Measurements from ENCODE around the gene DPP6. TPM values are rescaled to one million over a fixed set of nuclear protein-coding genes. Genes with fewer than 3 reads are reported as not detected.

The DPP6 gene
- total RNA-seq, 2 donors from 2014 or later, result 0.05 to 38.7 TPM

DNA sequence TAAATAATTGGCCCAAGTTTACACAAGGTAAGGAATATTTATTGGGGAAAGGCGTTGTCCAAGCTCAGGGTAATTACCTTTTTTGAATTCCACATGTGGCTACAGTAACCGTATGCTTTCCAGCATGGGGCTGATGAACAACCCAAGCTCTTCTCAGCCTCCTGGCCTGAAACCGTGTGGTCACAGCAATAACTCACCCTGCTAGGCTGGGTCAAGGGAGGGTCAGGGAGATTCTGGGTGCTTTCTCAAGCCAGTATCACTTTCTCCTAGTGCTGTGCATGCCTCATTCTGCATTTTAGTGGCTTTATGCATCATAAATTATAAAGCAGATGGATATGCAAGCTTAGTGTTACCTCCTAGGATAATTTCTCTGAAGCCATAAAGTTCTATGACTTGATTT lies 676.9 kb downstream of the DPP6 start:
- no peak for DNase-seq (ENCODE audit: low spot score)
- no peak overlapping the region for H3K4me3 ChIP-seq
- TF ChIP-seq, protein P1, sequence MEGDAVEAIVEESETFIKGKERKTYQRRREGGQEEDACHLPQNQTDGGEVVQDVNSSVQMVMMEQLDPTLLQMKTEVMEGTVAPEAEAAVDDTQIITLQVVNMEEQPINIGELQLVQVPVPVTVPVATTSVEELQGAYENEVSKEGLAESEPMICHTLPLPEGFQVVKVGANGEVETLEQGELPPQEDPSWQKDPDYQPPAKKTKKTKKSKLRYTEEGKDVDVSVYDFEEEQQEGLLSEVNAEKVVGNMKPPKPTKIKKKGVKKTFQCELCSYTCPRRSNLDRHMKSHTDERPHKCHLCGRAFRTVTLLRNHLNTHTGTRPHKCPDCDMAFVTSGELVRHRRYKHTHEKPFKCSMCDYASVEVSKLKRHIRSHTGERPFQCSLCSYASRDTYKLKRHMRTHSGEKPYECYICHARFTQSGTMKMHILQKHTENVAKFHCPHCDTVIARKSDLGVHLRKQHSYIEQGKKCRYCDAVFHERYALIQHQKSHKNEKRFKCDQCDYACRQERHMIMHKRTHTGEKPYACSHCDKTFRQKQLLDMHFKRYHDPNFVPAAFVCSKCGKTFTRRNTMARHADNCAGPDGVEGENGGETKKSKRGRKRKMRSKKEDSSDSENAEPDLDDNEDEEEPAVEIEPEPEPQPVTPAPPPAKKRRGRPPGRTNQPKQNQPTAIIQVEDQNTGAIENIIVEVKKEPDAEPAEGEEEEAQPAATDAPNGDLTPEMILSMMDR (IDR thresholded peaks at IDR 0.05), result no peak
- TF ChIP-seq POLR2AphosphoS5 (IDR thresholded peaks at IDR 0.05) (no peak), POLR2A (IDR thresholded peaks at IDR 0.05) (no peak)
- intact Hi-C loops (cut with DNase I), result no loop called here
- H3K4me1 ChIP-seq (replicated peaks), result no peaks in the 10 kb centered on the region
- no peaks in the 10 kb centered on the region for H3K9me3 ChIP-seq
- WGBS, result 25% methylated on average over 3 of the region's 3 CpGs
- H3K36me3 ChIP-seq, result no peaks in the 10 kb centered on the region
- no peak overlapping the region for H3K27ac ChIP-seq
- H3K27me3 ChIP-seq (replicated peaks; ENCODE audit: insufficient read depth), result no peaks in the 10 kb centered on the region

DNA sequence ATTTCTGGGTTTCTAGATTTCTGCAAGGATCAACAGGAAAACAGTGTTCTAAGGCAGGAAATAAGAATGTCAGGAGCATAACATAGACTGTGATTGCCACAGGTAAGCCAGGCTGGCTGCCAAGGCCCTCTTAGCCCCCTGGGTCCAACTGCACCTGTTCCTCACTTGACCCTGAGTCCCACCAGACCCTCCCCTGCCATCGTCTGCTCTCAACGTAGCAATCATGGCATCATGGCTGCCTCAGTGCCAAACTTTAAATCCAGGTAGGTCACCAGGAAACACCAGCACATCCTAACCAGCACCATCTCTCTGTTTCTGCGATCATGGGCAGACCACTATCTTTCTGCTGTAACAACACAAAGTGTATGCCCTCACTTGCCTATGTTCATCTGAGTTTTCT lies 683.6 kb downstream of the DPP6 start:
- H3K27me3 ChIP-seq (replicated peaks; ENCODE audit: insufficient read depth), result no peaks in the 10 kb centered on the region
- TF ChIP-seq POLR2AphosphoS5 (IDR thresholded peaks at IDR 0.05) (no peak), POLR2A (IDR thresholded peaks at IDR 0.05) (no peak)
- TF ChIP-seq, protein P1 (IDR thresholded peaks at IDR 0.05), result no peak
- WGBS, result 90% methylated on average over 3 of the region's 3 CpGs
- intact Hi-C loops (cut with DNase I), result no loop called here
- H3K36me3 ChIP-seq, result no peaks in the 10 kb centered on the region
- DNase-seq (ENCODE audit: low spot score), result no peak
- H3K9me3 ChIP-seq, result no peaks in the 10 kb centered on the region
- H3K4me3 ChIP-seq, result no peak overlapping the region
- no peak overlapping the region for H3K27ac ChIP-seq
- H3K4me1 ChIP-seq (replicated peaks), result no peaks in the 10 kb centered on the region

DNA sequence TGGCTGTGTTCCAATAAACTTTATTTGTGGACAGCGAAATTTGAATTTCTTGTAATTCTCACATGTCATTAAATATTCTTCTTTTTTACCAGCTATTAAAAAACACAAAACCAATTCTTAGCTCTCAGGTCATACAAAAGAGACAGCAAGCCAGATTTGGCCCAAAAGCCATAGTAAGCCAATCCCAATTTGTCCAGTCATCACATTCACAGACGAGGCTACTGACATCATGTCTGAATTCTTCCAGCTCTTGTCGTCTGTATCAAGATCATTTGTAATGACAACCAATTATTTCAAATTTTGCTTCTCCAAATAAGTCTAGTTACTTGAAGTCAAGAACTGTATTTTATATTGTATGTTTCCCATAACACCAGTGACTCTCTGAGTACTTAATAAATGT lies 684.2 kb downstream of the DPP6 start:
- 82% methylated on average over 3 of the region's 3 CpGs for WGBS

DNA sequence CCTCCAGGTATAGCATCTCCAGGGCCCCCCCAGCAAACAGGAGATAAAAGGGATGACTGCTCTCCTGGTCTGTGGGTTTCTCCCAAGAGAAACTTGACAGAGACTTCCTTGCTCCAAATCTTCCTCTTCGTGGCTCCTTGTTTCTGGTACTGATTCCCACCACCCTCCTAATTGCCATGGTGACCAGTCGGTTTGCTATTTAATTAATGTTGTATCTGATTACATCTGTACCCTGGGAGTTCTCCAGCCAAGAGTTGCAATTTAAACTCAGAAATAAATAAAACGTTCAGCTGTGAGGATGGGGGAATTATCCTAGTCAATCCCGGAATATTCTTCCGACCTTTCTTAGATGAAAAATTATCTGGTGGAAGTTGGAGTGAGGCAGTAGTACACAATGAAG lies 686.0 kb downstream of the DPP6 start:
- H3K27me3 ChIP-seq (replicated peaks; ENCODE audit: insufficient read depth), result no peaks in the 10 kb centered on the region
- H3K27ac ChIP-seq, result no peak overlapping the region
- DNase-seq (ENCODE audit: low spot score), result no peak
- 44% methylated on average over 5 of the region's 5 CpGs for WGBS
- intact Hi-C loops (cut with DNase I), result no loop called here
- H3K4me3 ChIP-seq, result no peak overlapping the region
- no peaks in the 10 kb centered on the region for H3K4me1 ChIP-seq (replicated peaks)
- no peaks in the 10 kb centered on the region for H3K9me3 ChIP-seq
- no peaks in the 10 kb centered on the region for H3K36me3 ChIP-seq
- TF ChIP-seq POLR2A (IDR thresholded peaks at IDR 0.05) (no peak), POLR2AphosphoS5 (IDR thresholded peaks at IDR 0.05) (no peak)
- TF ChIP-seq, protein P1 (IDR thresholded peaks at IDR 0.05), result no peak

More for the DNA sequence above, 684.2 kb downstream of the DPP6 start:
- H3K27ac ChIP-seq, result no peak overlapping the region
- H3K4me1 ChIP-seq (replicated peaks), result no peaks in the 10 kb centered on the region
- DNase-seq (ENCODE audit: low spot score), result no peak
- no peaks in the 10 kb centered on the region for H3K36me3 ChIP-seq
- H3K9me3 ChIP-seq, result no peaks in the 10 kb centered on the region
- intact Hi-C loops (cut with DNase I), result no loop called here
- H3K27me3 ChIP-seq (replicated peaks; ENCODE audit: insufficient read depth), result no peaks in the 10 kb centered on the region
- TF ChIP-seq, protein P1 (IDR thresholded peaks at IDR 0.05), result no peak
- TF ChIP-seq POLR2A (IDR thresholded peaks at IDR 0.05) (no peak), POLR2AphosphoS5 (IDR thresholded peaks at IDR 0.05) (no peak)
- H3K4me3 ChIP-seq, result no peak overlapping the region

DNA sequence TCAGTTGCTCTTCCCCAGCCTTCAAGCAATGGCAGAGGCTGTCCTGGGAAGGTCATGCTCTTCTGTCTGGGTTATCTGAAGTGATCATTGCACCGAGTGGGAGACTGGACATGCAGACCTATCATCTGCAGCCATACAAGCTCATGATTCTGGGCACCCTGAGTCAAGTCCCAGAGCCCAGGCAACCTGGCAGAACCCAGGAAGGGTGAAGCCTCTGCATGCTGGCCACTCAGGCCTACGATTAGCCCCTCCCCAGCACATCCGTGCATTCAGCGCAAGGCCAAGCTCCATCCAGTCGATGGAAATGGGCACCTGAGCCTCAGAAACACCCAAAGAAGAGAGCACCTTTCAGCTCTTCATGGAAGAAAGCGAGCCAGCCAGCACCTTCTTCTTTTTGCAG lies 688.9 kb downstream of the DPP6 start:
- intact Hi-C loops (cut with DNase I), result no loop called here
- no peak for DNase-seq (ENCODE audit: low spot score)
- TF ChIP-seq POLR2AphosphoS5 (IDR thresholded peaks at IDR 0.05), result no peak
- TF ChIP-seq, protein P1 (IDR thresholded peaks at IDR 0.05), result no peak
- TF ChIP-seq POLR2A (IDR thresholded peaks at IDR 0.05), result no peak
- no peaks in the 10 kb centered on the region for H3K36me3 ChIP-seq
- no peaks in the 10 kb centered on the region for H3K4me1 ChIP-seq (replicated peaks)
- H3K9me3 ChIP-seq, result no peaks in the 10 kb centered on the region
- 87% methylated on average over 6 of the region's 6 CpGs for WGBS
- H3K27ac ChIP-seq, result no peak overlapping the region
- H3K27me3 ChIP-seq (replicated peaks; ENCODE audit: insufficient read depth), result no peaks in the 10 kb centered on the region
- no peak overlapping the region for H3K4me3 ChIP-seq
